Activated CD8-positive, alpha-beta memory T cell treated with anti-CD3 and anti-CD28 coated beads, Interleukin-2, amount 10 ng/mL, durations not matched to agents 7 days and 5 days (primary cell): Measurements from ENCODE around the gene RETREG1. TPM values are rescaled to one million over a fixed set of nuclear protein-coding genes. Genes with fewer than 3 reads are reported as not detected.

Experiments used
- ATAC-seq: fragments of 150-1000 bp; cut with Tn5 transposase; one replicate; pipeline ENCODE4 v1.10.0; 2021; ENCODE audit warnings: moderate library complexity
- CTCF ChIA-PET: fragments of 350-600 bp; sonication (Branson Sonifier 250); formaldehyde crosslinking; loops from one replicate; lab custom pipeline; 2021; ENCODE audit warnings: antibody characterized with exemption; lab: Charles Lee
- DNase-seq: peaks from one replicate; pipeline ENCODE4 v3.0.0-alpha.2; 2020
- H3K27ac Mint-ChIP-seq: one replicate; pipeline ENCODE4 v1.8.0; 2021; ENCODE audit warnings: mild to moderate bottlenecking, mixed read lengths
- H3K27me3 Mint-ChIP-seq: one replicate; pipeline ENCODE4 v1.8.0; 2021; ENCODE audit warnings: mixed read lengths
- H3K36me3 Mint-ChIP-seq: one replicate; pipeline ENCODE4 v1.8.0; 2021; ENCODE audit warnings: mild to moderate bottlenecking, mixed read lengths
- H3K4me1 Mint-ChIP-seq: one replicate; pipeline ENCODE4 v1.8.0; 2021; ENCODE audit warnings: mixed read lengths
- H3K4me3 Mint-ChIP-seq: one replicate; pipeline ENCODE4 v1.8.0; 2021; ENCODE audit warnings: mild to moderate bottlenecking, moderate library complexity, mixed read lengths
- H3K9me3 Mint-ChIP-seq: one replicate; pipeline ENCODE4 v1.8.0; 2022; ENCODE audit warnings: low read depth, mixed read lengths
- total RNA-seq, 2 experiments: library from RNA; stranded (reverse); gene quantifications; one replicate each; pipeline ENCODE4 v1.2.3, GENCODE V29; 2021

Gene RETREG1
- total RNA-seq, 2 experiments from 2014 or later: 18.1 to 30.3 TPM

GRCh38 chr5:16467363-16468219, 149.2 kb downstream of the RETREG1 start:
- CTCF ChIA-PET: interaction anchor here (0.9 to 2.3 kb wide), 6 partner anchors 9 to 199 kb away, joined by 3 to 9 read pairs (median 4); no protein-coding TSS in a partner anchor

GRCh38 chr5:16465544-16466432, 151.0 kb downstream of the RETREG1 start, which contains the start of gene ZNF622:
ZNF622 (minus strand) TSS chr5:16465800; CDS start chr5:16465665, 135 bp downstream.
- Mint-ChIP-seq H3K27ac (peak within 1 kb of the TSS; percentile 97), H3K27me3 (no peaks in the 10 kb centered on the region), H3K4me1 (peaks cover 67% of the 10 kb centered on the region), H3K4me3 (peak within 1 kb of the TSS; percentile 96), H3K36me3 (peaks cover 48% of the 10 kb centered on the region), H3K9me3 (no peaks in the 10 kb centered on the region)
- DNase-seq (peak; percentile 95), ATAC-seq (peak; percentile 90)
- CTCF ChIA-PET: interaction anchor here (2.7 kb wide), 1 partner anchor 10 kb away, joined by 18 read pairs; no protein-coding TSS in a partner anchor

More at GRCh38 chr5:16467363-16468219, 149.2 kb downstream of the RETREG1 start:
- Mint-ChIP-seq H3K27ac (peak overlapping the region; percentile 97), H3K27me3 (no peaks in the 10 kb centered on the region), H3K36me3 (peaks cover 30% of the 10 kb centered on the region), H3K9me3 (no peaks in the 10 kb centered on the region), H3K4me1 (peaks cover 50% of the 10 kb centered on the region), H3K4me3 (peak overlapping the region; percentile 96)
- peak; percentile 42 for DNase-seq
- peak; percentile 48 for ATAC-seq

- DNase-seq (peak; percentile 42), ATAC-seq (no peak)
- Mint-ChIP-seq H3K27me3 (no peaks in the 10 kb centered on the region), H3K36me3 (peaks cover 53% of the 10 kb centered on the region), H3K4me3 (peak overlapping the region; percentile 96), H3K9me3 (no peaks in the 10 kb centered on the region), H3K27ac (peak overlapping the region; percentile 97), H3K4me1 (peaks cover 73% of the 10 kb centered on the region)
- CTCF ChIA-PET: interaction anchor here (1.6 to 2.7 kb wide), 2 partner anchors 10 to 87 kb away, joined by 5 to 18 read pairs; no protein-coding TSS in a partner anchor
Measured at GRCh38 chr5:16464664-16465543, 151.9 kb downstream of the RETREG1 start.

- Mint-ChIP-seq H3K27ac (peak overlapping the region; percentile 97), H3K27me3 (no peaks in the 10 kb centered on the region), H3K4me1 (peaks cover 78% of the 10 kb centered on the region), H3K9me3 (no peaks in the 10 kb centered on the region), H3K36me3 (peaks cover 52% of the 10 kb centered on the region), H3K4me3 (peak overlapping the region; percentile 96)
- ATAC-seq: no peak
- CTCF ChIA-PET: interaction anchor here (1.6 to 2.7 kb wide), 2 partner anchors 9 to 88 kb away, joined by 5 to 18 read pairs; no protein-coding TSS in a partner anchor
- no peak for DNase-seq
Measured at GRCh38 chr5:16464231-16464630, 152.6 kb downstream of the RETREG1 start.

- H3K4me1 Mint-ChIP-seq: peaks cover 71% of the 10 kb centered on the region
- H3K4me3 Mint-ChIP-seq: no peak overlapping the region
- ATAC-seq (no peak), DNase-seq (no peak)
- peaks cover 59% of the 10 kb centered on the region for H3K36me3 Mint-ChIP-seq
- no peaks in the 10 kb centered on the region for H3K9me3 Mint-ChIP-seq
- CTCF ChIA-PET: no interaction called here
- no peak overlapping the region for H3K27ac Mint-ChIP-seq
- no peaks in the 10 kb centered on the region for H3K27me3 Mint-ChIP-seq
Measured at GRCh38 chr5:16461782-16462181, 155.0 kb downstream of the RETREG1 start.

- Mint-ChIP-seq H3K4me1 (peaks cover 73% of the 10 kb centered on the region), H3K9me3 (no peaks in the 10 kb centered on the region), H3K4me3 (no peak overlapping the region), H3K27me3 (no peaks in the 10 kb centered on the region), H3K27ac (peak overlapping the region; percentile 44), H3K36me3 (peaks cover 65% of the 10 kb centered on the region)
- DNase-seq (no peak), ATAC-seq (no peak)
- CTCF ChIA-PET: no interaction called here
Measured at GRCh38 chr5:16461026-16461425, 155.8 kb downstream of the RETREG1 start.

GRCh38 chr5:16459451-16459850, 157.3 kb downstream of the RETREG1 start:
- no peaks in the 10 kb centered on the region for H3K9me3 Mint-ChIP-seq
- H3K4me3 Mint-ChIP-seq: no peak overlapping the region
- no peaks in the 10 kb centered on the region for H3K27me3 Mint-ChIP-seq
- peaks cover 78% of the 10 kb centered on the region for H3K4me1 Mint-ChIP-seq
- peak overlapping the region; percentile 11 for H3K27ac Mint-ChIP-seq
- DNase-seq (no peak), ATAC-seq (no peak)
- H3K36me3 Mint-ChIP-seq: peaks cover 67% of the 10 kb centered on the region
- CTCF ChIA-PET: interaction anchor here (1.3 to 2.5 kb wide), 3 partner anchors 16 to 299 kb away, joined by 3 to 17 read pairs (median 5); no protein-coding TSS in a partner anchor

- ATAC-seq: no peak
- Mint-ChIP-seq H3K27ac (peak overlapping the region; percentile 52), H3K9me3 (no peaks in the 10 kb centered on the region), H3K36me3 (peaks cover 62% of the 10 kb centered on the region), H3K4me1 (peaks cover 63% of the 10 kb centered on the region), H3K27me3 (no peaks in the 10 kb centered on the region), H3K4me3 (no peak overlapping the region)
- CTCF ChIA-PET: interaction anchor here (0.8 to 2.5 kb wide), 7 partner anchors 9 to 297 kb away, joined by 3 to 17 read pairs (median 5); no protein-coding TSS in a partner anchor
- DNase-seq: no peak
Measured at GRCh38 chr5:16457853-16458252, 158.9 kb downstream of the RETREG1 start.

- DNase-seq (no peak), ATAC-seq (no peak)
- Mint-ChIP-seq H3K27ac (no peak overlapping the region), H3K27me3 (no peaks in the 10 kb centered on the region), H3K4me1 (peaks cover 61% of the 10 kb centered on the region), H3K4me3 (no peak overlapping the region), H3K36me3 (peaks cover 59% of the 10 kb centered on the region), H3K9me3 (no peaks in the 10 kb centered on the region)
- CTCF ChIA-PET: interaction anchor here (1.1 to 2.6 kb wide), 5 partner anchors 9 to 297 kb away, joined by 3 to 17 read pairs (median 6); no protein-coding TSS in a partner anchor
Measured at GRCh38 chr5:16457451-16457850, 159.3 kb downstream of the RETREG1 start.

- H3K36me3 Mint-ChIP-seq: peaks cover 57% of the 10 kb centered on the region
- peak; percentile 50 for DNase-seq
- CTCF ChIA-PET: interaction anchor here (0.9 to 2.7 kb wide), 16 partner anchors 9 to 1349 kb away, joined by 3 to 23 read pairs (median 4); partner anchors contain the start of gene ZNF622
- peak; percentile 79 for ATAC-seq
- no peaks in the 10 kb centered on the region for H3K27me3 Mint-ChIP-seq
- H3K9me3 Mint-ChIP-seq: no peaks in the 10 kb centered on the region
- H3K4me1 Mint-ChIP-seq: peaks cover 49% of the 10 kb centered on the region
- peak overlapping the region; percentile 72 for H3K27ac Mint-ChIP-seq
- H3K4me3 Mint-ChIP-seq: no peak overlapping the region
Measured at GRCh38 chr5:16456103-16456832, 160.5 kb downstream of the RETREG1 start.

GRCh38 chr5:16455668-16456067, 161.1 kb downstream of the RETREG1 start:
- Mint-ChIP-seq H3K27me3 (no peaks in the 10 kb centered on the region), H3K4me3 (no peak overlapping the region)
- ATAC-seq: no peak

More at GRCh38 chr5:16455668-16456067, 161.1 kb downstream of the RETREG1 start:
- Mint-ChIP-seq H3K27ac (peak overlapping the region; percentile 72), H3K9me3 (no peaks in the 10 kb centered on the region), H3K36me3 (peaks cover 57% of the 10 kb centered on the region), H3K4me1 (peaks cover 43% of the 10 kb centered on the region)
- CTCF ChIA-PET: interaction anchor here (0.9 to 2.7 kb wide), 16 partner anchors 9 to 1349 kb away, joined by 3 to 23 read pairs (median 4); partner anchors contain the start of gene ZNF622
- no peak for DNase-seq
